ENCODE measurements around the gene CEP350.
"Not testable (repeated sequence)": the region's sequence is repeated elsewhere in the genome, so short reads cannot be mapped to it uniquely, and the experiment has no call there.

CEP350 gene

DNA sequence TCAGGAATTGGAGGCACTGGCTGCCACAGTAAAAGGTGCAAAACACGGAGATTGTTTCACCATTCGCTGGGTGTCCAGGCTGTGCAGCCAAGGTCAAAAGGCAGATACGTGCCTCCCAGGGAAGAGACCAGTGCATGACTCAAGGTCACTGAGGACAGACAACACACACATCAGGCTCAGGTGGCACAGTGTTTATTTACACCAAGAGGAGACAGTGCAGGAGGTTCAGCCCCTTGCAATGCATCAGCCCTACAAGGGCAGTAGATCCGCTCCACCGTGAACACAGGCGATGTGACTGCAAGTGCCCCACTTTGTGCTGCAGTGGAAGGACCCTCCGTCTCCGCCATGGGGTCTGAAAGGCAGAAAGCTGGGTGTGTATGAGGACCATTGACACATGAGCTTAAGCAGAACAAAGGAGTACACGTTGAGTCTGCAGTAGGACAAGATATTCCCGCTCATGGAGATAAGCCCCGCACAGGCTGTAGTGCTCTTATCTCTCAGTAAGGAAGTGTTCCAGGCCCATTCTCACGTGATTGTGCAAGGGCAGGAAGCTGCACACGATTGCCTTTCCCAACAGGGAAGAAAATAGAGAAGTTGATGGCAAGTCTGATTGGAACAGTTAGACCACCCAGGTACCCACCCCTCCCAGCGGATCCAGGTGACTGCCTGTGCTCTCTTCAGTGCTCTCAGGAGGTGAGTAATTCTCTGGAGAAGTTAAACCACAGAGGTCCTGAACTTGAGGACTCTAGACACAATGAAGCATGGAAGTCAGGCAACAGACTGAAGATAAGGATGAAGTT lies 162.6 kb downstream of the CEP350 start:
- no peak for DNase-seq (ENCODE audit: low read depth)

- no peak for DNase-seq (ENCODE audit: low read depth)
These were observed 163.1 kb downstream of the CEP350 start for GRCh38 chr1:180117764-180118116.

DNA sequence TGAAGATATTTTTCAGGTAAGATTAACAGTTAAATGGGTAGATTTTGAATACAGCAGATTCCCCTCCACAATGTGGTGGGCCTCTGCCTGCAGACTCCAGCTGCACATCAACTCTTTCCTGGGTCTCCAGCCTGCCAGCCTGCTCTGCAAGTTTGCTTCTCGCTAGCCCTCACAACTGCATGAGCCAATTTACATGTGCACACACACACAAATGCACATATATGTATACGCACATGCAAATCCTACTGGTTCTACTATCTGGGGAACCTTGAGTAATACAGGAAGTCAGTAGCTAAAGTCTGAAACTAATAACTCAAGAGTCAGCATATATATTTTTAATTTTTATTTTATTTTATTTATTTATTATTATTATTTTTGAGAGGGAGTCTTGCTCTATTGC lies 165.2 kb downstream of the CEP350 start:
- DNase-seq (ENCODE audit: low read depth): no peak

DNA sequence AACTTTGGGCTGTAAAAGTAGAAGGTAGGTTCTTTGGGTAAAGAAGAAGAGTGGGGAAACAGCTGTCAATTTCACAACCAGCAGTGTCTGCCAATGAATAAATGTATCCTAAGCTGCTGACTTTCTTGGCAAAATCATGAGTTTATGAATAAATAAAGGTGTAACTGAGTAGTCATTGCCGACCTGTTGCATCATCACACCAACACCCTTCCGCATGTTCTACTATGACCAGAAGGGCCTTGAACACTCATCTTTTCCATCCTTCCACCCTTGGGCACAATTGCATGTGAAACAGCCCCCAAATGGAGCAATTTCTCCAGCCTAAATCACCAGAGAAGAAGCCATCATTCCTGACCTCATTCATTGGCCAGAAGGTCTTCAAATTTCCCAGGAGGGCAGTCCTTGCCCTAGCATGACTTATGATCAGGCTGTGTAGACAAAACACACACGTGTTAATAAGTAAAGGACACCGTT lies 168.9 kb downstream of the CEP350 start:
- DNase-seq (ENCODE audit: low read depth): no peak

GRCh38 chr1:180130651-180131050 lies 176.0 kb downstream of the CEP350 start:
- no peak for DNase-seq (ENCODE audit: low read depth)

DNA sequence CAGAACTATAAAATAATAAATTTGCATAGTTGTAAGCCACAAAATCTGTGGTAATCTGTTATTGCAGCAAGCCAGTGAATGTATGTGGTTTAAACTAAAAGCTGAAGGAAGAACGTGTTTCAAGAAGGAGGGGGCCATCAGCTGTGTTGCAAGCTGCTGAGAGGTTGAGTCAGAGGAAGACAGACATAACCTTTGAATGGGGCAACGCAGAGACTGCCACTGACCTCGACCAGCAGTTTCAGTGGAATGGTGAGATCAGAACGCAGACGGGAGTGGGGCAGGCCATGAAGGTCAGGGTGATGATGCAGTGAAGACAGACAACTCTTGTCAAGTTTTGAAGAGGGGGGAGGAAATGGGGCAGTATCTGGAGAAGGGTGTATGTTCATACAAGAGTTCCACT lies 176.9 kb downstream of the CEP350 start:
- no peak for DNase-seq (ENCODE audit: low read depth)

GRCh38 chr1:180133193-180133592 lies 178.6 kb downstream of the CEP350 start:
- no peak for DNase-seq (ENCODE audit: low read depth)

GRCh38 chr1:180133688-180134087 lies 179.1 kb downstream of the CEP350 start:
- DNase-seq (ENCODE audit: low read depth): not testable (repeated sequence)

DNA sequence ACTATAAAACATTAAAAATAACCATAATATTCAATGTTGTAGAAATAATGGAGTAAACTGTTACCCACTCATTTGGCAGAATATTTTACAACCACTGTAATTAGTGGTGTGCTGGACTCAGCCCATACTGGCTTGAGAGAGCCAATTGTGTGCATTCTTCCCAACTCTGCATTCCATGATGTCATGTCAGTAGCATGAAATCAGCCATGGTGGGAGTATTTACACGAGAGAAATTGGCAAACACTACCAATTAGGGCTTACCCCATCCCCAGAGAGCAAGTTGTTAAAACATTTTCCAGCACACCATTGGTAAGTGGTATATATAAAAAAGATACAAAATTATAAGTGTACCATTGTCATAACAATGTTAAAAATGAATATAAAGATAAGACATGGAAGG lies 180.9 kb downstream of the CEP350 start:
- DNase-seq (ENCODE audit: low read depth): no peak

DNA sequence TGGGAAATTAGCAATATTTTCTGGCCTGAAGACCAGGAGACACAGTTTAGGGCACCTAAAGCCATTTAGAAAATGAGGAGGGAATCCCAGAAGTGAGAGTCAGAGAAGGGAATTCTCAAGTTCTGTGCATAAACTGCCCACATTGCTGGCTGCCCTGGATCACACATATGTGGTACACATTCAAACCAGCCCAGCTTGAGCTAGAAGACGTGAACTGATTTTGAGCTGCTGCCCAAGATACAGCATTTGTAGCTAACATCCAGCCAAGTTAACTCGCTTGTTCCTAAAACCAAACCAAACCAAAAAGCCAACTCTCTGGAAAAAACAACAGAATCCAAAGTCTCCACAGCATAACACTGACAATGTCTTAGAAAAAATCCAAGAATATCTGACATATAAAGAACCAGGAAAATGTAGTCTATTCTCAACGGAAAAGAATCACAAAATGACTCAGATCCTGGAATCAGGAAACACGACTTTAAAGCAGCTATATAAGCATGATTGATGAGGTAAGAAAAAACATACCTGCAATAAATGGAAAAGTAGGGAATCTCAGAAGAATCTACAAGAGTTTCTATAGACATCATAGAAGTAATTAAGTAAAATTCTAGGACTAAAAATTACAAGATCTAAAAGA lies 181.8 kb downstream of the CEP350 start:
- DNase-seq (ENCODE audit: low read depth): no peak

- DNase-seq (ENCODE audit: low read depth): no peak
These were observed 182.4 kb downstream of the CEP350 start for GRCh38 chr1:180136968-180137356.

DNA sequence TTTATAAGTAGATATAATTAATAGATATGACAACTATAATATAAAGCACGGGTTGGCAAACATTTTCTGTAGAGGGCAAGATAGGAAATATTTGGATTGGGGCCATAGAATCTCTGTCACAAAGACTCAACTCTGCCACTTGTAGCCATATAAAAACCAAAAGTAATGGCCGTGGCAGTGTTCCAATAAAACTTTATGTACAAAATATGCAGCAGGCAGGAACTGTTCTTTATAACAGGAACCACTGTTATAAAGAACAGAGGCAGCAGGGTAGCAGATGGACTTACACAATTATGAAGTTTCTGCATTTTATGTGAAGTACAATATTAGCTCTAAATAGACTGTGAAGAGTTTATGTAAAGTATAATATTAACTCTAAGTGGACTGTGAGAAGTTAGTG lies 183.2 kb downstream of the CEP350 start:
- no peak for DNase-seq (ENCODE audit: low read depth)

DNA sequence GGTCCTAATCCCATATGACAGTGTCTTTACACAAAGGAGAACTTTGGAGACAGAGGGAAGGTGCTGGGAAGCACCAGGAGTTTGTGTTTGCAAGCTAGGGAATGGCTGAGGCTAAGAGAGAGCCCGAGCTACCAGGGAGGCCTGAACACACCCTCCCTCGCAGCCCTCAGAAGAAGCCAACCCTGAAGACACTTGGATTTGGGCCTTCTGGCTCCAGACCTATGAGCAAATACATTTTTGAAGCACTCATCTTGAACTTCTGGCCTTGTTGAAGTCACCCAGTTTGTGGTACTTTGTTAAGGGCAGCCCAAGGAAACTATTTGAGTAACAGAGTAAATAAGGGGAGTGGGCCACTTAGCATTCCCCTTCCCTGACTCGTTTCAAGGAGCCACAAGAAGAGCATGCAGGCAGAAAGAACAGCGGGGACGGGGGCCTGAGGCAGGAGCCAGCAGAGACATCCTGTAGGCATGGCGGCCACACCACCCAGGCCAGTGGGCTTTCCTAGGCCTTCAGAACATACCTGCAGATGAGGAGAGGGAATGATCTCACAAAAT lies 186.8 kb downstream of the CEP350 start:
- DNase-seq (ENCODE audit: low read depth): no peak

DNA sequence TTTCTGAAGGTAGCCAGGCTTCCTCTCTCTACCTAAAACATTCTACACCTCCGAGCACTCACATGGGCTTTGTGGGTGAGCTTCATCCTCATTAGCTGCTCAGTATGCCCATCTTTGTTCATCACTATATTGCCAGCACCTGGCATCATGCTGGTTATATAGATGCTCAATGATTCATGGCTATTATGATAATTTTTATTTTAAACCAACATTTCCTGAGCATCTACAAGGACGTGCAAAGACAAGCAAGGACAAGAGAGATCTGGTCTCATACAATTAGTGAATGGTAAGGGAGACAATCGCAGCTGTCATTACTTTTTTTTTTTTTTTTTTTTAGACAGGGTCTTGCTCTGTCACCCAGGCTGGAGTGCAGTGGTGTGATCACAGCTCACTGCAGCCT lies 188.7 kb downstream of the CEP350 start:
- no peak for DNase-seq (ENCODE audit: low read depth)

GRCh38 chr1:180144659-180145357 lies 190.2 kb downstream of the CEP350 start:
- DNase-seq (ENCODE audit: low read depth): no peak

GRCh38 chr1:180145446-180145845 lies 190.8 kb downstream of the CEP350 start:
- DNase-seq (ENCODE audit: low read depth): no peak

DNA sequence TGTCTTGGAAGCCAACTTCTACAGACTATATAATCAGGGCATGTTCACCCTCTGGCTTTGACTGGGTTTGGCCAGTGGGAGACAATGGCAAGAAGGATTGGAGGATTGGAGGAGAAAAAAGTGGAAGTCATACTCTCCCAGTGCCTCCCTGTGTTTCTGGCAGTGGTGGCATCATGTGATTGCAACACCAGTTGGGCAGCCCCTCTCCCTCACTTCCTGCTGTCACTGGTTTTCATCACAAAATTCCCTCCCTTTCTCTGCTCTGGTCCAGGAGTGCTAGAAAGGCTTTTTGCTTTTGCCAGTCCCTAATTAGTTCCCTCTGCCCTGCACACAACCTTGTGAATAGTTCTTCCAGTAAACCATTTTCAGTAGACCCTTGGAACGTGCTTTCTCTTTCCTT lies 196.4 kb downstream of the CEP350 start:
- DNase-seq (ENCODE audit: low read depth): no peak

DNA sequence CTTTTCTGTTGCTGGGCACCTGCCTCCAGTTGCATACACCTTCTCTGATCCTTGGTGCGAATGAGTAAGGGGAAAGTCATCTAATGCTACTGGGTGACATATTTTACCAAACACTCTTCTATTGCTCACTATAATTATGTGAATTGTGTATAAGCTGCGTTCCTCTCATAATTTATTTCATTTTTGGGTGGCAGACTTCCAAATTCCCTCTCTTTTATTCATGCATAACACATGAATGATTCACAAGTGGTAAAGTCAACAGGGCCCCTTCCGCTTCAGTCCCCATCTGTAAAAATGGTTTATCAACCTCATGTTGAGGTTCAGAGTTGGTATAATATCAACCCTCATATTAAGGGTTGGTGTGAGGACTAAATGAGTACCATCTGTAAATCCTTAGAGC lies 196.9 kb downstream of the CEP350 start:
- DNase-seq (ENCODE audit: low read depth): no peak

- DNase-seq (ENCODE audit: low read depth): no peak
These were observed 198.0 kb downstream of the CEP350 start for GRCh38 chr1:180152588-180152987.

DNA sequence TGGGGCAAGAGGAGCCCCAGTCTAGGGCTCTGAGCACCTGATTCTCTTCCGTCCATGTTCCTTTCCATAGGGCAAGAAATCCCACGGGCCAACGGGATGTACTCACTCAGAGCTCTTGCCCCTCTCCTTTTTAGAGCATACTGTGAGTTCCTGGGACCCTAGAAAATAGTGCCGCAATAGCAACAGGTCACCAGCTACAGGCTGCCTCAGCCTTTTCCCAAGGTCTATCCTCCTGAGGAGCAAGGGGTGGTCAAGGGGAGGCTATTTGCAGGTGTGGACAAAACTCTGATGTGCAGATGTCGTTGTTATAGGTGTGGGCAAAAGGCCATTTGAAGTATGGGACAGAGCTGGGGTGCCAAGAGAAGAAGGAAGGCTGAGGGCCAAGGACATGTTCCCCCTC lies 198.4 kb downstream of the CEP350 start:
- DNase-seq (ENCODE audit: low read depth): no peak

- DNase-seq (ENCODE audit: low read depth): no peak
These were observed 199.4 kb downstream of the CEP350 start for GRCh38 chr1:180154003-180154324.

GRCh38 chr1:180154325-180155181 lies 199.9 kb downstream of the CEP350 start, which contains the start of gene QSOX1:
Gene QSOX1 (plus strand): TSS chr1:180154869. CDS start chr1:180154908, 39 bp downstream.
- DNase-seq (ENCODE audit: low read depth): peak; percentile 76

Data from activated gamma-delta T cell treated with anti-CD3 and anti-CD28 coated beads, Interleukin-2, amount 50 U/mL, for 16 hours (primary cell).